BJ (cell line): ENCODE data around the gene SNPH. TPM values are rescaled to one million over a fixed set of nuclear protein-coding genes. Genes with fewer than 3 reads are reported as not detected.

ENCODE experiments used
- CTCF ChIA-PET: fragments of 350-600 bp; formaldehyde crosslinking; extraction: SDS; loops from one replicate; lab custom pipeline; 2021; ENCODE audit warnings: antibody characterized with exemption, inconsistent platforms; lab: Yijun Ruan, JAX
- POLR2A ChIA-PET: fragments of 300-600 bp; sonication (Branson Sonifier 250); formaldehyde crosslinking; extraction: SDS; loops from one replicate; lab custom pipeline; 2021; ENCODE audit warnings: antibody characterized with exemption; lab: Charles Lee
- DNase-seq: peaks from one replicate; pipeline ENCODE4 v3.0.0-alpha.2; 2011; ENCODE audit warnings: low read depth
- H3K27me3 ChIP-seq: 2 replicates; pipeline ENCODE4 v1.6.0; 2011; ENCODE audit warnings: low read length; ENCODE audit not compliant: control insufficient read depth, insufficient read depth
- H3K36me3 ChIP-seq: 2 replicates; pipeline ENCODE4 v1.5.1; 2011; ENCODE audit warnings: low read length; ENCODE audit not compliant: control insufficient read depth, insufficient read depth
- H3K4me3 ChIP-seq: 2 replicates; pipeline ENCODE4 v1.5.1; 2011; ENCODE audit warnings: low read depth, mild to moderate bottlenecking, control low read depth, low read length
- CTCF ChIP-seq: IDR thresholded peaks from 2 replicates; pipeline ENCODE4 v1.5.1; 2011; ENCODE audit warnings: low read depth, mild to moderate bottlenecking, control low read depth, inconsistent platforms, low read length, moderate library complexity; ENCODE audit not compliant: insufficient read depth
- polyA plus RNA-seq: library from polyadenylated mRNA; depleted of rRNA; stranded (reverse); fragments of >200 nt; gene quantifications from 2 replicates; pipeline ENCODE4 v1.2.3, GENCODE V29; 2011

Gene SNPH
- polyA plus RNA-seq, 1 experiment: 1.8 TPM

- ChIA-PET CTCF (interaction anchor here (0.9 kb wide), 1 partner anchor 16 kb away, joined by 3 read pairs; no protein-coding TSS in a partner anchor), POLR2A (no interaction called here)
- no peaks in the 10 kb centered on the region for H3K27me3 ChIP-seq
- no peaks in the 10 kb centered on the region; the same call in 1 of the 2 replicates for H3K36me3 ChIP-seq
- DNase-seq: no peak
- H3K4me3 ChIP-seq: no peak overlapping the region
- TF ChIP-seq CTCF: no peak
Measured at GRCh38 chr20:1299522-1299921, 33.4 kb downstream of the SNPH start.

- ChIA-PET CTCF (interaction anchor here (1.0 to 1.5 kb wide), 5 partner anchors 9 to 169 kb away, joined by 3 to 4 read pairs (median 3); partner anchors contain the start of gene NSFL1C), POLR2A (no interaction called here)
- no peaks in the 10 kb centered on the region; the same call in 1 of the 2 replicates for H3K36me3 ChIP-seq
- no peaks in the 10 kb centered on the region for H3K27me3 ChIP-seq
- no peak for DNase-seq
- H3K4me3 ChIP-seq: no peak overlapping the region
- no peak for TF ChIP-seq CTCF
Measured at GRCh38 chr20:1300083-1300840, 34.2 kb downstream of the SNPH start.

- no peak for TF ChIP-seq CTCF
- no peak for DNase-seq
- ChIA-PET CTCF (interaction anchor here (0.6 to 1.5 kb wide), 6 partner anchors 9 to 194 kb away, joined by 3 to 4 read pairs (median 3); partner anchors contain the start of gene NSFL1C), POLR2A (no interaction called here)
- H3K27me3 ChIP-seq: no peaks in the 10 kb centered on the region
- H3K36me3 ChIP-seq: peaks cover 2% of the 10 kb centered on the region
- no peak overlapping the region for H3K4me3 ChIP-seq
Measured at GRCh38 chr20:1301031-1301529, 35.0 kb downstream of the SNPH start.

GRCh38 chr20:1302685-1303541 lies 36.8 kb downstream of the SNPH start:
- CTCF ChIA-PET: interaction anchor here (1.8 kb wide), 1 partner anchor 11 kb away, joined by 3 read pairs; no protein-coding TSS in a partner anchor
- POLR2A ChIA-PET: no interaction called here
- H3K36me3 ChIP-seq: peaks cover 3% of the 10 kb centered on the region
- no peak overlapping the region for H3K4me3 ChIP-seq
- TF ChIP-seq CTCF: no peak
- no peaks in the 10 kb centered on the region for H3K27me3 ChIP-seq
- no peak for DNase-seq
